ENCODE data around the gene EVL. TPM values are rescaled to one million over a fixed set of nuclear protein-coding genes. Genes with fewer than 3 reads are reported as not detected.
A peak's percentile ranks its signal among the peaks of the same experiment; 100 is the strongest.

Gene EVL
- total RNA-seq, 4 donors from 2014 or later, result 24.2 to 40.1 (median 29.8) TPM

DNA sequence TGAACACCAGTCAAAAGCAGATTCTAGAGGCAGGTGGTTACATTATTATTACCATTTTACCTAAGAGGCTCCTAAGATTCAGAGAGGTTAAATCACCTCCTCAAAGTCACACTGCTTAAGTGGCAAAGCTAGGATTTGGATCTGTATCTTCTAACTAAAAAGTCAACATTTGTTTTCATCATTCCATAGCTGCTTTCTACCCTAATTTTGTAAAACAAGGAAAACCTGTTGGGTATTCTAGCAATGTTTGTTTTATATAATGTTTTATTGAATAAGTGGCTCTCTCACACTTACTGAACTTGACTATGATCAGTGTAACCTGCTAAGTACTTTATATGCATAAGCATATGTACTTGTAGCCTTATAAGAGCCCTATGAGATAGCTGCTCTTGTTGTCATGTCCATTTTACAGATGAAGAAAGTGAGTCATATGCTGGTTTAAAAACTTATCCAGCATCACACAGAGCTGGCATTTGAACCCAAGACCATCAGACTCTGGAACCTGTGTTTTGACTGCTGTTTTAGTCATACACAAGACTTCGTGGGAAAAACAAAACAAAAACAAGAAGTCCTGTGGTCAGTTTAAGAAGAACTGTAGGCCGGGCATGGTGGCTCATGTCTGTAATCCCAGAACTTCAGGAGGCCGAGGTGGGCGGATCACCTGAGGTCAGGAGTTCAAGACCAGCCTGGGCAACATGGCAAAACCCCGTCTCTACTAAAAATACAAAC is 31.7 kb upstream of the EVL start:
- Histone ChIP-seq H3K4me1 (peaks cover 21 to 23% of the 10 kb centered on the region in 2 donors), H3K4me3 (replicated peaks in 1 of 3) (no peak overlapping the region), H3K9me3 (no peaks in the 10 kb centered on the region), H3K36me3 (no peaks in the 10 kb centered on the region), H3K27me3 (no peaks in the 10 kb centered on the region), H3K27ac (no peak overlapping the region)
- 91 to 93% methylated on average over 5 of the region's 5 CpGs for WGBS, 2 donors
- TF ChIP-seq POLR2A (IDR thresholded peaks at IDR 0.05) (no peak), CTCF (IDR thresholded peaks at IDR 0.05) (no peak)
- DNase-seq, result no peak
- intact Hi-C loops (cut with DNase I), result no loop called here

- H3K4me3 ChIP-seq (replicated peaks in 1 of 3), result no peak overlapping the region
- peaks cover 21 to 26% of the 10 kb centered on the region in 2 donors for H3K4me1 ChIP-seq
- H3K9me3 ChIP-seq, result no peaks in the 10 kb centered on the region
- no peaks in the 10 kb centered on the region for H3K27me3 ChIP-seq
- DNase-seq, result no peak
- WGBS, 2 donors, result 83 to 88% methylated on average over 4 of the region's 4 CpGs
- no peaks in the 10 kb centered on the region for H3K36me3 ChIP-seq
- intact Hi-C loops (cut with DNase I), result no loop called here
- no peak for TF ChIP-seq POLR2A (IDR thresholded peaks at IDR 0.05)
- no peak for TF ChIP-seq CTCF (IDR thresholded peaks at IDR 0.05)
- no peak overlapping the region for H3K27ac ChIP-seq
These were observed 30.8 kb upstream of the EVL start for GRCh38 chr14:100034468-100034867.

DNA sequence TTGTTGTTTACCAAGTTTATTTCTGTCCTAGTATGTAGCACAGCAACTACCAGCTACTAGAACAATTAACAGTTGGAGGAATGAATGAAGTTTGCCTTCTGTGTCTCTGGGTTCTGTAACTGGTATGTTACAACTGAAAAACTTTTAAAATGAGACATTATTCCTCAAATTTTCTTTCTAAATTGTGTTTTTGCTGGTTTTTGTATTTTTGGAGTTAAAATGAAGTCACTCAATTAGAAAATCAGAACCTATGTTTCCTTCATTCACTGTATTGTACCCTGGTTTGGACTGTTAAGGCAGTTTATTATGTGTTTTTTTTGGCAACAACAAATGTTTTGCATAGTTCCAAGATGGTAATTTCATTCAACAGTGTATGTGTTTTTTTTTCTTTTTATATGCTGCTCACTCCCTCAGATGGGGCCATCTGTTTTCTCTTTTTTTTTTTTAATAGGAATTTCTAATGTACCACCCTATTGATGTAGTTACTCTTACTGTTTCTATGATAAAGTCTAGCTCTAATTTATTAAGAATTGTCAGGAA is 30.2 kb upstream of the EVL start:
- intact Hi-C loops (cut with DNase I), result no loop called here
- TF ChIP-seq POLR2A (IDR thresholded peaks at IDR 0.05), result no peak
- no peak for TF ChIP-seq CTCF (IDR thresholded peaks at IDR 0.05)

GRCh38 chr14:100035700-100036099 is 29.5 kb upstream of the EVL start:
- Histone ChIP-seq H3K4me1 (peaks cover 21 to 23% of the 10 kb centered on the region in 2 donors), H3K27me3 (no peaks in the 10 kb centered on the region), H3K36me3 (no peaks in the 10 kb centered on the region), H3K4me3 (replicated peaks in 1 of 3) (no peak overlapping the region), H3K9me3 (no peaks in the 10 kb centered on the region), H3K27ac (no peak overlapping the region)
- no peak for DNase-seq
- 83 to 96% methylated on average over 2 of the region's 2 CpGs for WGBS, 2 donors
- intact Hi-C loops (cut with DNase I), result no loop called here
- TF ChIP-seq POLR2A (IDR thresholded peaks at IDR 0.05) (no peak), CTCF (IDR thresholded peaks at IDR 0.05) (no peak)

More for the DNA sequence above, 30.2 kb upstream of the EVL start:
- DNase-seq, result no peak
- no peaks in the 10 kb centered on the region for H3K27me3 ChIP-seq
- peaks cover 21 to 26% of the 10 kb centered on the region in 2 donors for H3K4me1 ChIP-seq
- no peak overlapping the region for H3K27ac ChIP-seq
- H3K4me3 ChIP-seq (replicated peaks in 1 of 3), result no peak overlapping the region
- no peaks in the 10 kb centered on the region for H3K36me3 ChIP-seq
- no peaks in the 10 kb centered on the region for H3K9me3 ChIP-seq

GRCh38 chr14:100037353-100037752 is 27.9 kb upstream of the EVL start:
- no peaks in the 10 kb centered on the region for H3K9me3 ChIP-seq
- H3K27ac ChIP-seq, result no peak overlapping the region
- H3K36me3 ChIP-seq, result no peaks in the 10 kb centered on the region
- H3K27me3 ChIP-seq, result no peaks in the 10 kb centered on the region
- intact Hi-C loops (cut with DNase I), result no loop called here
- no peak overlapping the region for H3K4me3 ChIP-seq (replicated peaks in 1 of 3)
- DNase-seq, result peak; percentile 21 to 30
- TF ChIP-seq POLR2A (IDR thresholded peaks at IDR 0.05), result no peak
- peaks cover 6 to 9% of the 10 kb centered on the region in 2 donors for H3K4me1 ChIP-seq
- 67 to 73% methylated on average over 2 of the region's 2 CpGs for WGBS, 2 donors
